ENCODE measurements around the gene WDPCP. TPM values are rescaled to one million over a fixed set of nuclear protein-coding genes. Genes with fewer than 3 reads are reported as not detected.
A peak's percentile ranks its signal among the peaks of the same experiment; 100 is the strongest.
"Not testable (repeated sequence)": the region's sequence is repeated elsewhere in the genome, so short reads cannot be mapped to it uniquely, and the experiment has no call there.

The WDPCP gene
- polyA plus RNA-seq, 1 donor from 2014 or later: 2.7 TPM

DNA sequence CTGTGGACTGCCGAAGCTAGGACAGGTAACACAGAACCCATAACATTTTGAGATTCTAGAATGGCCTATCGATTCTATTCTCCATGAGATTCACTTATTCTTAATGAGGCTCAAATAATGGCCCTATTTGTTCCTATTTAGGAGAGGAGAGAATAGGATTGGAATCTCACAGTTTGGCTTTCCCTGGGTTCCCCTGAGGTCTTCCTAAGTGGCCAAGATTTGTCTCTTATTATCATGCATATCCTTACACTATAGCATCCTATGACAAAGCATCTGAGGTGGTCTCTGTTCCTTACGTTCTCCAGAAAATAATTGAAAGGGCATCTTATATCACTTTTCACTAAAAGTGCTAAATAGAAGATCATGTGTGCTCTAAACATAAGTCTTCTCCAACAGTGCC lies 9.5 kb downstream of the WDPCP start:
- Mint-ChIP-seq H3K27ac (no peak overlapping the region), H3K9me3 (peaks cover 0 to 4% (median 0%) of the 10 kb centered on the region in 3 donors), H3K4me1 (peaks cover 0 to 6% (median 4%) of the 10 kb centered on the region in 3 donors), H3K27me3 (no peaks in the 10 kb centered on the region), H3K4me3 (no peak overlapping the region), H3K36me3 (peaks cover 9% of the 10 kb centered on the region)

- no peak overlapping the region for H3K27ac Mint-ChIP-seq
- no peak overlapping the region for H3K4me3 Mint-ChIP-seq
- no peaks in the 10 kb centered on the region for H3K27me3 Mint-ChIP-seq
- peaks cover 0 to 4% (median 2%) of the 10 kb centered on the region in 3 donors for H3K9me3 Mint-ChIP-seq
- peaks cover 4% of the 10 kb centered on the region for H3K36me3 Mint-ChIP-seq
- peaks cover 0 to 4% (median 0%) of the 10 kb centered on the region in 3 donors for H3K4me1 Mint-ChIP-seq
Observed at GRCh38 chr2:63576546-63576945, 11.7 kb downstream of the WDPCP start.

DNA sequence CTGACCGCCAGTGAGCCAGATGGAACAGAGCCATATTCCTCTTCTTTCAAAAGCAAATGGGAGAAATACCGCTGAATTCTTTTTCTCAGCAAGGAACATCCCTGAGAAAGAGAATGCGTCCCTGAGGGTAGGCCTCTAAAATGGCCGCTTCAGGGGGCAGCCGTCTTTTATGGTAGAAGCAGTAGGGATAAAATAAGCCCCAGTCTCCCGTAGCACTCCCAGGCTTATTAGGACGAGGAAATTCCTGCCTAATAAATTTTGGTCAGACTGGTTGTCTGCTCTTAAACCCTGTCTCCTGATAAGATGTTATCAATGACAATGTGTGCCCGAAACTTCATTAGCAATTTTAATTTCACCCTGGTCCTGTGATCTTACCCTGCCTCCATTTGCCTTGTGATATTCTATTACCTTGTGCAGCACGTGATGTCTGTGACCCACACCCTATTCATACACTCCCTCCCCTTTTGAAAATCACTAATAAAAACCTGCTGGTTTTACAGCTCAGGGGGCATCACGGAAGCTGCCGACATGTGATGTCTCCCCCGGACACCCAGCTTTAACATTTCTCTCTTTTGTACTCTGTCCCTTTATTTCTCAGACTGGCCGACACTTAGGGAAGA lies 14.4 kb downstream of the WDPCP start:
- not testable (repeated sequence) for H3K4me3 Mint-ChIP-seq, H3K4me1 Mint-ChIP-seq, H3K36me3 Mint-ChIP-seq, H3K27me3 Mint-ChIP-seq
- H3K9me3 Mint-ChIP-seq: peaks cover 4 to 16% (median 5%) of the 10 kb centered on the region in 3 donors
- H3K27ac Mint-ChIP-seq: peak overlapping the region in 1 of 3 donors; percentile 53

GRCh38 chr2:63573026-63573425 lies 15.3 kb downstream of the WDPCP start:
- H3K4me1 Mint-ChIP-seq, H3K4me3 Mint-ChIP-seq, H3K27me3 Mint-ChIP-seq, H3K27ac Mint-ChIP-seq: not testable (repeated sequence)
- Mint-ChIP-seq H3K9me3 (peaks cover 4 to 23% (median 5%) of the 10 kb centered on the region in 3 donors), H3K36me3 (peaks cover 10% of the 10 kb centered on the region)

DNA sequence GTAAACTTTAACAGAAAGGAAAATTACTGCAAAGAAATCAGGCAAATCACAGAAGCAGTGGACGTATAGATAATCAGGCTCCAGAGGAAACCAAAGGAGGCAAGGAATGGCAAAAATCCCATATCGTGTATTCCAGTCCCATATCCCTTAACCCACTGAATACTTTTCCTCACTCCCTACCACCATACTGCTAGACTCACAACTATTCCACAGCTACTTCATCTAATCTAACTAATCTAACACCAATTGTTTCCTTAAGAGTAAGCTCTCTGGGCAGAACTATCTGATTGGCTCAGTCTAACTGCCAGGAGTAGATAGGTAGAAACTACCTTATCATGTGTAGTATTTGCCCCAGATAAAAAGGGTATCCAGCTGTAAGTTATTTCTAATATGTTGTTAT lies 16.3 kb downstream of the WDPCP start:
- Mint-ChIP-seq H3K4me3 (no peak overlapping the region), H3K4me1 (peaks cover 0 to 2% (median 0%) of the 10 kb centered on the region in 3 donors), H3K27ac (no peak overlapping the region), H3K36me3 (peaks cover 12% of the 10 kb centered on the region), H3K9me3 (peaks cover 4 to 31% (median 5%) of the 10 kb centered on the region in 3 donors), H3K27me3 (no peaks in the 10 kb centered on the region)

GRCh38 chr2:63571291-63571690 lies 17.0 kb downstream of the WDPCP start:
- Mint-ChIP-seq H3K36me3 (peaks cover 13% of the 10 kb centered on the region), H3K27me3 (no peaks in the 10 kb centered on the region), H3K4me1 (peaks cover 0 to 3% (median 0%) of the 10 kb centered on the region in 3 donors), H3K4me3 (no peak overlapping the region), H3K9me3 (peaks cover 4 to 31% (median 5%) of the 10 kb centered on the region in 3 donors), H3K27ac (no peak overlapping the region)

DNA sequence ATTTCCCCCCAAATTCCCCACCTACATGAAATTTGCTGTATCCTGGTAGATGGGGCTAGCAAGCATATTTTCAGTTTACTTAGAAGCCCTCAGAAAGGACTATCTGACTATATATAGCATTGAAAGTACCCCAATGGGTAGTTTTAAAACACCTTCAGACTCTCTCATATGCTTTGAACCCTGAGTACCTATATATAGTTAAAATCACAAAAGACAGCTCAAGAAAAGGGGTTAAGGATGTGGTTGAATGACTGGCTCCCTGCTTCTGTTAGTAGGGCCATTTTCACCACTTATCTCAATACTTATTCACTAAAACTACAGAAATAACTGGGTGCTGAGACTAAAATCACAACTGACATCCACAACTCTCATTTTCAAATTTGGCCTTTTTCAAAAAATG lies 18.5 kb downstream of the WDPCP start:
- Mint-ChIP-seq H3K4me1 (peaks cover 0 to 5% (median 0%) of the 10 kb centered on the region in 3 donors), H3K9me3 (peaks cover 4 to 31% (median 5%) of the 10 kb centered on the region in 3 donors), H3K4me3 (no peak overlapping the region), H3K27ac (no peak overlapping the region), H3K27me3 (no peaks in the 10 kb centered on the region), H3K36me3 (peaks cover 15% of the 10 kb centered on the region)

- Mint-ChIP-seq H3K9me3 (peaks cover 4 to 15% (median 10%) of the 10 kb centered on the region in 3 donors), H3K27ac (no peak overlapping the region), H3K27me3 (no peaks in the 10 kb centered on the region), H3K36me3 (peaks cover 20% of the 10 kb centered on the region), H3K4me1 (peaks cover 0 to 7% (median 0%) of the 10 kb centered on the region in 3 donors), H3K4me3 (no peak overlapping the region)
Observed at GRCh38 chr2:63562751-63563150, 25.5 kb downstream of the WDPCP start.

DNA sequence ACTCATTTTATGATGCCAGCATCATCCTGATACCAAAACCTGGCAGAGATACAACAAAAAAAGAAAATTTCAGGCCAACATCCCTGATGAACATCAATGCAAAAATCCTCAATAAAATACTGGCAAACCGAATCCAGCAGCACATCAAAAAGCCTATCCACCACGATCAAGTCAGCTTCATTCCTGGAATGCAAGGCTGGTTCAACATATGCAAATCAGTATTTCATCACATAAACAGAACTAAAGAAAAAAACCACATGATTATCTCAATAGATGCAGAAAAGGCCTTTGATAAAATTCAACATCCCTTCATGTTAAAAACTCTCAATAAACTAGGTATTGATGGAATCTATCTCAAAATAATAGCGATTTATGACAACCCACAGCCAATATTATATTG lies 29.4 kb downstream of the WDPCP start:
- Mint-ChIP-seq H3K36me3 (peaks cover 23% of the 10 kb centered on the region), H3K9me3 (peaks cover 6 to 10% (median 10%) of the 10 kb centered on the region in 3 donors)
- not testable (repeated sequence) for H3K27ac Mint-ChIP-seq

DNA sequence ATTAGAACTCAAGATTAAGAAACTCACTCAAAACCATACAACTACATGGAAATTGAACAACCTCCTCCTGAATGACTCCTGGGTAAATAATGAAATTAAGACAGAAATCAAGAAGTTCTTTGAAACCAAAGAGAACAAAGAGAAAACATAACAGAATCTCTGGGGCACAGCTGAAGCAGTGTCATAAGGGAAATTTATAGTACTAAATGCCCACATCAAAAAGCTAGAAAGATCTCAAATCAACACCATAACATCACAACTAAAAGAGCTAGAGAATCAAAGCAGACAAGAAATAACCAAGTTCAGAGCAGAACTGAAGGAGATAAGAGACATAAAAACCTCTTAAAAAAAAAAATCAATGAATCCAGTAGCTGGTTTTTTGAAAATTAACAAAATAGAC lies 30.5 kb downstream of the WDPCP start:
- H3K4me1 Mint-ChIP-seq, H3K27ac Mint-ChIP-seq, H3K27me3 Mint-ChIP-seq: not testable (repeated sequence)
- Mint-ChIP-seq H3K36me3 (peaks cover 22% of the 10 kb centered on the region), H3K4me3 (peak overlapping the region in 1 of 4 donors; percentile 35), H3K9me3 (peaks cover 6 to 10% (median 10%) of the 10 kb centered on the region in 3 donors)

More for the DNA sequence above, 29.4 kb downstream of the WDPCP start:
- not testable (repeated sequence) for H3K4me3 Mint-ChIP-seq, H3K4me1 Mint-ChIP-seq, H3K27me3 Mint-ChIP-seq

DNA sequence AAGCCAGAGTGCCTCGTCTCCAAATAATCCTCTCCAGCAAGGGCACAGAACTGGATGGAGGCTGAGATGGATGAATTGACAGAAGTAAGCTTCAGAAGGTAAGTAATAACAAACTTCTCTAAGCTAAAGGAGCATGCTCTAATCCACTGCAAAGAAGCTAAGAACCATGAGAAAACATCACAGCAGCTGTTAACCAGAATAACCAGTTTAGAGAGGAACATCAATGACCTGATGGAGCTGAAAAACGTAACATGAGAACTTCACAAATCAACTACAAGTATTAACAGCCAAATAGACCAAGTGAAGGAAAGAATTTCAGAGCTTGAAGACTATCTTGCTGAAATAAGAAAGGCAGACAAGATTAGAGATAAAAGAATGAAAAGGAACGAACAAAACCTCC lies 32.3 kb downstream of the WDPCP start:
- H3K27me3 Mint-ChIP-seq: no peaks in the 10 kb centered on the region
- H3K27ac Mint-ChIP-seq: no peak overlapping the region
- H3K4me3 Mint-ChIP-seq: no peak overlapping the region
- H3K4me1 Mint-ChIP-seq: no peaks in the 10 kb centered on the region
- peaks cover 4 to 10% (median 7%) of the 10 kb centered on the region in 3 donors for H3K9me3 Mint-ChIP-seq
- peaks cover 17% of the 10 kb centered on the region for H3K36me3 Mint-ChIP-seq

DNA sequence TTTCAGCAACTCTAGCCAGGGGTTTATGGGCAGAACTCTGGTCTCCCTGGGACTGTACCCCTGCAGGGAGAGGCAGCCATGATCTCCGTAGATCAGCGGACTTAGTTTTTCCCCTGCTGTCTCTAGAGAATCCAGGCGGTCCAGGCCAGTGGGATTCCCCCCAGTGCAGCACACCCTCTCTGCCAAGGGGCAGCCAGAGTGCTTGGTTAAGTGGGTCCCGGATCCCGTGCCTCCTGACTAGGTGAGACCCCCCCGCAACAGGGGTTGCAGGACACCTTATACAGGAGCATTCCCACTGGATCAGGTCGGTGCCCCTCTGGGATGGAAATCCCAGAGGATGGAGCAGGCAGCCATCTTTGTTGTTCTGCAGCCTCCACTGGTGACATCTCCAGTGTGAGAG lies 33.0 kb downstream of the WDPCP start:
- Mint-ChIP-seq H3K36me3 (peaks cover 14% of the 10 kb centered on the region), H3K27ac (no peak overlapping the region), H3K27me3 (no peaks in the 10 kb centered on the region)

GRCh38 chr2:63553049-63553448 lies 35.2 kb downstream of the WDPCP start:
- Mint-ChIP-seq H3K4me1 (peaks cover 0 to 4% (median 0%) of the 10 kb centered on the region in 3 donors), H3K4me3 (no peak overlapping the region), H3K27ac (no peak overlapping the region), H3K9me3 (peaks cover 3 to 4% (median 3%) of the 10 kb centered on the region in 3 donors), H3K36me3 (peaks cover 9% of the 10 kb centered on the region), H3K27me3 (no peaks in the 10 kb centered on the region)

More for the DNA sequence above, 33.0 kb downstream of the WDPCP start:
- no peak overlapping the region for H3K4me3 Mint-ChIP-seq
- H3K4me1 Mint-ChIP-seq: peaks cover 0 to 1% (median 0%) of the 10 kb centered on the region in 3 donors
- H3K9me3 Mint-ChIP-seq: peaks cover 4 to 7% (median 7%) of the 10 kb centered on the region in 3 donors

GRCh38 chr2:63545023-63545422 lies 43.3 kb downstream of the WDPCP start:
- peaks cover 0 to 2% (median 0%) of the 10 kb centered on the region in 3 donors for H3K4me1 Mint-ChIP-seq
- H3K36me3 Mint-ChIP-seq: peaks cover 7% of the 10 kb centered on the region
- H3K4me3 Mint-ChIP-seq: no peak overlapping the region
- no peaks in the 10 kb centered on the region for H3K27me3 Mint-ChIP-seq
- peak overlapping the region in 1 of 3 donors; percentile 88 for H3K27ac Mint-ChIP-seq
- H3K9me3 Mint-ChIP-seq: peaks cover 0 to 4% (median 0%) of the 10 kb centered on the region in 3 donors

DNA sequence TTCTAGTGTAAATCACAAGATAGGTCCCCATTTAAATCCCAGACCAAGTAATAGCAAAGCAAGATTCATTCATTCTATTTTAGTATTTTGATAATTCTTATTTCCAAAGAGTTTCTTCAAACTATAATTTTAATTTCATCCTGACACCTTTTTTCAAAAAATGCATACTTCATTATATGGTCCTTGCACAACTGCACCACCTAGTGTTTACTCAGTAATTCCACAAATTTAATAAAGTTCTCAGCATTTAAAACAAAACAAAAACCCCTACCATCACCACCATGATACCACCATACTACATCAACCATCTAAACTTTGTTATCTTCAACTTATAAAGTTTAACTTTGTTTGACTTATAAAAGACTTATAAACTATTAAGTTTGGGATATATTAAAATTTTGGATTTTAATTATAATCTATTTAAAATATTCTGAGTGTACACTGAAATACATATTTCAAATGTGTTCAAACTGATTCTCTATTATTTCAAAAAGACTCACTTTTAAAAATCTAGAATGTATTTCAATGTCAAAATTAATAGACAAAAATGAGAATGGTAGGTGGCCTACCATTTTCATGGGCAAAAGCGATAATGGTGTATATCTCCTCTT lies 44.2 kb downstream of the WDPCP start:
- Mint-ChIP-seq H3K36me3 (peaks cover 7% of the 10 kb centered on the region), H3K27ac (peak overlapping the region in 1 of 3 donors; percentile 31)

More for the DNA sequence above, 44.2 kb downstream of the WDPCP start:
- no peak overlapping the region for H3K4me3 Mint-ChIP-seq
- H3K27me3 Mint-ChIP-seq: no peaks in the 10 kb centered on the region
- peaks cover 0 to 4% (median 0%) of the 10 kb centered on the region in 3 donors for H3K9me3 Mint-ChIP-seq
- no peaks in the 10 kb centered on the region for H3K4me1 Mint-ChIP-seq

Measured in IgD-negative memory B cell (primary cell).